HK-2 (cell line): Measurements from ENCODE around the gene CDC42BPB.
"Not testable (repeated sequence)": the region's sequence is repeated elsewhere in the genome, so short reads cannot be mapped to it uniquely, and the experiment has no call there.

Experiments
- DNase-seq: peaks from one replicate; pipeline ENCODE4 v3.0.0-alpha.2; 2018; ENCODE audit not compliant: unreplicated experiment

CDC42BPB gene

GRCh38 chr14:102900631-102901571 is 156.4 kb downstream of the CDC42BPB start:
- DNase-seq: no peak

GRCh38 chr14:102899516-102899900 is 157.8 kb downstream of the CDC42BPB start:
- no peak for DNase-seq

- DNase-seq: no peak
Observed at GRCh38 chr14:102898776-102899515, 158.4 kb downstream of the CDC42BPB start.

- DNase-seq: no peak
Observed at GRCh38 chr14:102898298-102898697, 159.1 kb downstream of the CDC42BPB start.

- DNase-seq: no peak
Observed at GRCh38 chr14:102897299-102898027, 159.9 kb downstream of the CDC42BPB start.

- not testable (repeated sequence) for DNase-seq
Observed at GRCh38 chr14:102896735-102897134, 160.6 kb downstream of the CDC42BPB start.

- no peak for DNase-seq
Observed at GRCh38 chr14:102893452-102893851, 163.9 kb downstream of the CDC42BPB start.

- no peak for DNase-seq
Observed at GRCh38 chr14:102892651-102893050, 164.7 kb downstream of the CDC42BPB start.

- no peak for DNase-seq
Observed at GRCh38 chr14:102891556-102891955, 165.8 kb downstream of the CDC42BPB start.

GRCh38 chr14:102891111-102891510 is 166.2 kb downstream of the CDC42BPB start:
- DNase-seq: no peak

- no peak for DNase-seq
Observed at GRCh38 chr14:102889615-102890014, 167.7 kb downstream of the CDC42BPB start.

- no peak for DNase-seq
Observed at GRCh38 chr14:102888748-102889147, 168.6 kb downstream of the CDC42BPB start.

GRCh38 chr14:102885737-102886447 is 171.5 kb downstream of the CDC42BPB start:
- DNase-seq: no peak

GRCh38 chr14:102883554-102883953 is 173.8 kb downstream of the CDC42BPB start:
- DNase-seq: no peak

GRCh38 chr14:102883089-102883541 is 174.2 kb downstream of the CDC42BPB start:
- no peak for DNase-seq
